Kidney epithelial cell (primary cell): ENCODE measurements around the gene KCNE3. TPM values are rescaled to one million over a fixed set of nuclear protein-coding genes. Genes with fewer than 3 reads are reported as not detected.
A peak's percentile ranks its signal among the peaks of the same experiment; 100 is the strongest.

Experiments
- DNase-seq: peaks from one replicate; pipeline ENCODE4 v3.0.0-alpha.2; 2010; ENCODE audit warnings: low read depth
- H3K27me3 ChIP-seq: 2 replicates; pipeline ENCODE4 v1.6.0; 2011; ENCODE audit warnings: low read length; ENCODE audit not compliant: control insufficient read depth, insufficient read depth
- H3K36me3 ChIP-seq: 2 replicates; pipeline ENCODE4 v1.5.1; 2011; ENCODE audit warnings: low read length; ENCODE audit not compliant: control insufficient read depth, insufficient read depth
- H3K4me3 ChIP-seq: 2 replicates; pipeline ENCODE4 v1.5.1; 2011; ENCODE audit warnings: low read depth, mild to moderate bottlenecking, control low read depth, low read length
- total RNA-seq: library from RNA; depleted of rRNA; stranded (reverse); fragments of >200 nt; gene quantifications from 2 replicates; pipeline ENCODE4 v1.2.3, GENCODE V29; 2015
- TF ChIP-seq, protein P1 (sequence below): IDR thresholded peaks from 2 replicates; pipeline ENCODE4 v1.5.1; 2011; ENCODE audit warnings: mild to moderate bottlenecking, moderate library complexity, low read length, control low read depth, inconsistent platforms; ENCODE audit not compliant: insufficient read depth, poor library complexity, severe bottlenecking

Gene KCNE3
- total RNA-seq, 1 donor from 2014 or later = 0.42 TPM

DNA sequence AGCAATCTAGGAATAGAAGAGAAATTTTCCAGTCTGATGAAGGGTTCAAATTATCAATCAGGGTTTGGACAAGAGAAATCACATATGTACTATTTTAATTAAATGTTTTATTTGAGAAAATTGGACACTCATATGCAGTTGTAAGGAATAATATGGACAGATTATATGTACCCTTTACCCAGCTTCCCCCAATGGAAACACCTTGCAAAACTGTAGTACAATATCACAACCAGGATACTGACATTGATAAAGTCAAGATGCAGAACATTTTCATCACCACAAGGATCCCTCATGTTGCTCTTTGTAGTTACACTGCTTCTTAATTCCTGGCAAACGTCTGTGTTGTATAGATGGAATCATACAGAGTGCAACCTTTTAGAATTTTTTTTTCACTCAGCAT, 27.6 kb upstream of the KCNE3 start:
- no peak for DNase-seq
- no peaks in the 10 kb centered on the region for H3K36me3 ChIP-seq
- H3K4me3 ChIP-seq = no peak overlapping the region
- H3K27me3 ChIP-seq = no peaks in the 10 kb centered on the region
- TF ChIP-seq, protein P1, sequence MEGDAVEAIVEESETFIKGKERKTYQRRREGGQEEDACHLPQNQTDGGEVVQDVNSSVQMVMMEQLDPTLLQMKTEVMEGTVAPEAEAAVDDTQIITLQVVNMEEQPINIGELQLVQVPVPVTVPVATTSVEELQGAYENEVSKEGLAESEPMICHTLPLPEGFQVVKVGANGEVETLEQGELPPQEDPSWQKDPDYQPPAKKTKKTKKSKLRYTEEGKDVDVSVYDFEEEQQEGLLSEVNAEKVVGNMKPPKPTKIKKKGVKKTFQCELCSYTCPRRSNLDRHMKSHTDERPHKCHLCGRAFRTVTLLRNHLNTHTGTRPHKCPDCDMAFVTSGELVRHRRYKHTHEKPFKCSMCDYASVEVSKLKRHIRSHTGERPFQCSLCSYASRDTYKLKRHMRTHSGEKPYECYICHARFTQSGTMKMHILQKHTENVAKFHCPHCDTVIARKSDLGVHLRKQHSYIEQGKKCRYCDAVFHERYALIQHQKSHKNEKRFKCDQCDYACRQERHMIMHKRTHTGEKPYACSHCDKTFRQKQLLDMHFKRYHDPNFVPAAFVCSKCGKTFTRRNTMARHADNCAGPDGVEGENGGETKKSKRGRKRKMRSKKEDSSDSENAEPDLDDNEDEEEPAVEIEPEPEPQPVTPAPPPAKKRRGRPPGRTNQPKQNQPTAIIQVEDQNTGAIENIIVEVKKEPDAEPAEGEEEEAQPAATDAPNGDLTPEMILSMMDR = no peak

DNA sequence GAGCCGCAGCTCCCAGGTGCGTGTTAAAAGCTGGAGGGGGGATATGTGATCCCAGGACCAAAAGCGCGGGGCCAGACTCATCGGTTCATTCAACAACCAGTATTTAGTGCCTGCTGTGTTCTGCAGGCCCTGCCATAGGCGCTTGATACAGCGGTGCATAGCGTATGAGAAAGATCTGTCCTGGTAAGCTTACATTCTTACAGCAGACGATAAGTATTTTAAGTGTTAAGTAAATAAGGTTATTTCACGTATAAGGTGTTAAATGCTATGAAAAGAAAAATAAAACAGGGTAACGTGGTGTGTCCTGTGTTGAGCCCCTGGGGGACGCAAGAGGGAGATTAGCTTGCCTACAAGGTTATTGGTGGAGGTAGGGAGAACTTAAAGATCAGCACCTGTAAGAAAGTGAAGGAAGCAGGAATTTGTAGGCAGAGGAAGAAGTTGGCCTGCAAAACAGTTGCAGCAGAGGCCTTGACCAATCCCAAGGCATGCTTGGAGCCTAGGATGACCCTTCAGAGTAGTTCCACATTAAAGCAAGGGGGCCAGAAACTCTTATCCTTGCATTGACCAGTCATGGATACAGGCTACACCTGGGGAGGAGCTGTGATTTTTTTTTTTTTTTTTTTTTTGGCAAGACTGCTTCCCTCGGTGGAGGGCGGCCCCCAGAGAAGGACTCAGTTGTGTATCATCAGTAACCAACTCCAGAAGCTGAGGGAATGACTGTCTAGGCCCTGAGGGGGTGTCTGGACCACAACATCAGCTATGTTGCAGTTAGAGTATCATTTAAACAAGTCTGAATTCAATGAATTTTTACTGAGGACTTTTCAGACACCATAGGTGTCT, 26.7 kb upstream of the KCNE3 start:
- no peak for DNase-seq

DNA sequence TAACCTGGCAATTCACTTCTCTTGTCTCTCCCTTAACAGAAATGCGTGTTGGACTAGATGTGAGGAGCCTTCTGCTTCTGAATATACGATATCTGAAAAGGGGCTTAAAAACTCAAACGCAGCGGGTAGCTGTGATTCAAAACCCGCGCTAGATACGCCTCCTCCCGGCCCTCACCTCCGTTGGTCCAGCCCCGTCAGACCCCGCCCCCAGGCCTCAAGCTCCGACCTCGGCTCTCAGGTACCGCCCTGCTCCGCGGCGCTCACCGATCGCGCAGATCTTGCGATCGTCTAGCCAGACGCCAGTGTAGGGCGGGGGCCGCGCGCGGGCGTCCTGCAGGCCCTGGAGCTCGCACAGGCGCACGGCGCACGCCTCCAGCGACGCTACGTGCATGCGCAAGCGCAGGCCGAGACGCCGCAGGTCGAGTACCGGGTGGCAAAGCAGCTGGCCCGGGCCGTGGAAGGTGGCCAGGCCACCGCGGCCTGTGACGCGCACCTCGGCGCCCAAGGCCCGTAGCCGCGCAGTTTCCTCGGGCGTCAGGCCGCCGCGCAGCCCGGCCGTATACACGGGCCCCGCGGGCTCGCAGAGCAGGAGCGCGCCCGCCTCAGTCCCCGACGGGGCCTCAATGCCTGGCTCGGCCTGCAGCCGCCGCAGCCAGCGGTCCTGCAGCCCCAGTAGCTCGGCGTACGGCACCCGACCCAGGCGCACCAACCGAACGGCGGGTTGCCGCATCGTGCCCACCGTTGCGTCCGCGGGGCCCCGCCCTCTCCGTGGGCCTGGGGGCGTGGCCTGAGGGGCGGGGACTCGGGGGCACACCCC, 25.8 kb upstream of the KCNE3 start, which contains the start of gene LIPT2:
LIPT2 (minus strand) TSS at position 751 of the 817 bp plus-strand sequence; CDS start at position 730, 21 bp downstream.
- TF ChIP-seq, protein P1 = no peak
- Histone ChIP-seq H3K4me3 (peak within 1 kb of the TSS; percentile 86), H3K27me3 (no peaks in the 10 kb centered on the region)

More for the DNA sequence above, 26.7 kb upstream of the KCNE3 start:
- peak overlapping the region; percentile 86 for H3K4me3 ChIP-seq
- H3K36me3 ChIP-seq = no peaks in the 10 kb centered on the region
- TF ChIP-seq, protein P1 = no peak
- H3K27me3 ChIP-seq = no peaks in the 10 kb centered on the region

DNA sequence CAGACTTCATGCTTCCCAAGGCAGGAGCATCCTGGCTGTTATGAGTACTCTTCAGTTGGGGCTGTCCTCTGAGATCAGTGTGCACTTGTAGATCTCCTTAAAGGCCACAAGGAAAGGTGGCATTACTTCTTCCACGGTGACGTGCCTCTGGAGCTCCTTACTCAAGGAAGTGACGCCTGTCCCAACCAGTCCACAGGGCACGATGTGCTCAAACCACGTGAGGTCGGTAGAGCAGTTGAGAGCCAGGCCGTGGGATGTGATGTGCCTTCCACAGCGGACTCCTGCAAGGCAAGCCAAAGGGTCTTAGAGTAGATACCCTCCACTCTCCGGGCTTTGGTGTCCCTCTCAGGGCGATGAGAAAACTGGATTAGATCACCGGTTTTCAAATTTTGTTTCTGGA, 24.7 kb upstream of the KCNE3 start:
- TF ChIP-seq, protein P1 = no peak

More for the DNA sequence above, 25.8 kb upstream of the KCNE3 start, which contains the start of gene LIPT2:
- no peaks in the 10 kb centered on the region for H3K36me3 ChIP-seq
- DNase-seq = peak; percentile 96

DNA sequence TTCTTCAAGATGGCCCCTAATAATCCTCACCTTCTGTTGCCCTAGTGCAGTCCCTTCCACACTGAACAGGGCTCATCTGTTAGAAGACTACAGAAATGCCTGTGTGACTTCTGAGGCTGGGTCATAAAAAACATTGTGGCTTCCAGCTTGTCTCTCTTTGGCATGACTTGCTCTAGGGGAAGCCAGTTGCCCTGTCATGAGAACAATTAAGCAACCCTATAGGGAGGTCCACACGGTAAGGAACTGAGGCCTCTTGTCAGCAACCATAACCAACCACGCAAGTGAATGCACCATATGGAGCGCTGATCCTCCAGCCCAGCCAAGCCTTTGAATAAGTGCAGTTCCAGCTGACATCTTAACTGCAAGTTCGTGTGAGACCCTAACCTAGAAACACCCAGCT, 23.6 kb upstream of the KCNE3 start:
- Histone ChIP-seq H3K4me3 (no peak overlapping the region), H3K36me3 (no peaks in the 10 kb centered on the region), H3K27me3 (no peaks in the 10 kb centered on the region)
- TF ChIP-seq, protein P1 = no peak
- no peak for DNase-seq

More for the DNA sequence above, 24.7 kb upstream of the KCNE3 start:
- Histone ChIP-seq H3K36me3 (no peaks in the 10 kb centered on the region), H3K27me3 (no peaks in the 10 kb centered on the region), H3K4me3 (no peak overlapping the region)
- DNase-seq = no peak
